Cardiac fibroblast (primary cell): ENCODE measurements around the gene PRDM2.

Source experiments
- DNase-seq, 2 donors: peaks; one replicate each; pipeline versions ENCODE4 v3.0.0 to v3.0.0-alpha.2; 2010; ENCODE audit warnings: low read depth in 2 of 2
- H3K4me3 ChIP-seq, 2 donors: replicated peaks in 1 of 2; 1 replicate in 1 of 2; 2 replicates in 1 of 2; pipeline ENCODE4 v1.5.1; 2011; ENCODE audit warnings: low read depth in 2 of 2, low read length in 2 of 2, mild to moderate bottlenecking in 2 of 2, moderate library complexity in 1 of 2
- TF ChIP-seq, protein P1 (sequence below): IDR thresholded peaks from one replicate; pipeline ENCODE4 v1.5.1; 2011; ENCODE audit warnings: low read depth, mild to moderate bottlenecking, low read length, inconsistent platforms

PRDM2 gene

DNA sequence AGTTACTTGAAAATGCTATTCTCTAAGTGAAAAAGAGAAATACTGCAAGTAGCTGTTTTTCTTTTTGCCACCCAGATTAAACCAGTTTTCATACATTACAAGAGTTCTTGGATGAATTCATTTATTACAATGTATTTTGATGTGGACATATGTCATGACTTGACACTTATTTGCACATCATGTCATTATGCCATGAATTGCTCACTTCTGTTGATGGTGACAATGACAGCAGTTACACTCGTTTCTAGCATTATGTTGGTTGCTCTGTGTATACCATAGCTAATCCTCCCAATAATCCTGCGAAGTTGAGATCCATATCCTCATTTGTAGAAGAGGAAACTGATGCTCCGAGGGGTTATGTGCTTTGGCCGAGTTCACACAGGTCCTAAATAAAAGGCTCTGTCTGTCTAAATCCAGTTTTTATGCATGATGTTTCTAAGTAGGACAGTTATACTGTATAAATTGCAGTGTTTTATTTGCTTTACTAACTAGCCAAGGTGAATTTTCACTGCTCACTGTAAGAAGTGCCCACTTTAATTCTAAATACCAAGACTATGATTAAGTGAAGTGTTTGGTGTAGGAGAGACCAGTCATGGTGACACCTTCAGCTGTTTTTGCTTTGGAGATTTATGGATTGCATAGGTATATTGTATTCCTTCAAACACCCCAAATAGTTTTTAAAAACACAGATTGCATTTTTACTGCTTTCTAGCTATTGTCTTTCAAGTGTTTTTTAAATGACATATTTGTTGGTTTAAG, 56.7 kb downstream of the PRDM2 start:
- TF ChIP-seq, protein P1, sequence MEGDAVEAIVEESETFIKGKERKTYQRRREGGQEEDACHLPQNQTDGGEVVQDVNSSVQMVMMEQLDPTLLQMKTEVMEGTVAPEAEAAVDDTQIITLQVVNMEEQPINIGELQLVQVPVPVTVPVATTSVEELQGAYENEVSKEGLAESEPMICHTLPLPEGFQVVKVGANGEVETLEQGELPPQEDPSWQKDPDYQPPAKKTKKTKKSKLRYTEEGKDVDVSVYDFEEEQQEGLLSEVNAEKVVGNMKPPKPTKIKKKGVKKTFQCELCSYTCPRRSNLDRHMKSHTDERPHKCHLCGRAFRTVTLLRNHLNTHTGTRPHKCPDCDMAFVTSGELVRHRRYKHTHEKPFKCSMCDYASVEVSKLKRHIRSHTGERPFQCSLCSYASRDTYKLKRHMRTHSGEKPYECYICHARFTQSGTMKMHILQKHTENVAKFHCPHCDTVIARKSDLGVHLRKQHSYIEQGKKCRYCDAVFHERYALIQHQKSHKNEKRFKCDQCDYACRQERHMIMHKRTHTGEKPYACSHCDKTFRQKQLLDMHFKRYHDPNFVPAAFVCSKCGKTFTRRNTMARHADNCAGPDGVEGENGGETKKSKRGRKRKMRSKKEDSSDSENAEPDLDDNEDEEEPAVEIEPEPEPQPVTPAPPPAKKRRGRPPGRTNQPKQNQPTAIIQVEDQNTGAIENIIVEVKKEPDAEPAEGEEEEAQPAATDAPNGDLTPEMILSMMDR = no peak

DNA sequence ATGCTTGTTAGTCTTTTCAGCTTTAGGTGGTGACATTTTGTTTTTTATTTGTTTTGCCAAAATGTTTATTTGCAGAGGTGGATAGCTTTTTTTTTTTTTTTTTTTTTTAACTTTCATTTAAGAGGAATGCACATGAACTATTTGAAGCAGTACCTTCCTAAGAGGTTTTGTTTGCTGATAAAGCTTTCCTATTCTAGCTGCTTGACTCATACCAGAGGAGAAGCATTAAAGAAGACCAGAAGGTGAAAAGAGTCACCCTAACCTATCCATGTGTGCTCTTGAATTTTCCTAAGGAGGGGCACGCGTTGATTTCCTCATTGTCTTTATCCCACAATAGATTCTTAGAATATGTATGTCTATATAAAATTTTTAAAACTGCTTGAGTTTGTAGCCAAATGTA, 57.7 kb downstream of the PRDM2 start:
- DNase-seq = no peak
- H3K4me3 ChIP-seq = no peak overlapping the region
- TF ChIP-seq, protein P1 = no peak

More for the DNA sequence above, 56.7 kb downstream of the PRDM2 start:
- no peak overlapping the region for H3K4me3 ChIP-seq
- DNase-seq = no peak

DNA sequence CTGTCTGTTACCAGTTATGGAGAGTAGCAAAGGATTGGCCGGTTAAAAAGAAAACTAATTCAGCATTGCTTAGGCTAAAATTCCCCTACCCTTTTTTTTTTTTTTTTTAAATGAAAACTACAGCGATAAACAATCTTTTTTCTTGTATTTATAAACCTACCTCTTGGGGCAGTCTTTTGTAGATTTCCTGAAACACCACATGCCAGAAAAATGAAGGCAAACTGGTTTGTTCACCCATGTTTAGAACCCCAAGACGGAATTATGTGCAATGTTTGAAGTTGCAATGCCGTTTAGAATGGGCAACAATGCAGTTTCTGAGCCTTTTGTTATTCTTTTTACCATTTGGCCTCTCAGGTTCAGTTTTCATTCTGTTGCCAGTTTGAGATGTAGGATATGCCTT, 59.1 kb downstream of the PRDM2 start:
- no peak for DNase-seq
- H3K4me3 ChIP-seq = no peak overlapping the region
- TF ChIP-seq, protein P1 = no peak

DNA sequence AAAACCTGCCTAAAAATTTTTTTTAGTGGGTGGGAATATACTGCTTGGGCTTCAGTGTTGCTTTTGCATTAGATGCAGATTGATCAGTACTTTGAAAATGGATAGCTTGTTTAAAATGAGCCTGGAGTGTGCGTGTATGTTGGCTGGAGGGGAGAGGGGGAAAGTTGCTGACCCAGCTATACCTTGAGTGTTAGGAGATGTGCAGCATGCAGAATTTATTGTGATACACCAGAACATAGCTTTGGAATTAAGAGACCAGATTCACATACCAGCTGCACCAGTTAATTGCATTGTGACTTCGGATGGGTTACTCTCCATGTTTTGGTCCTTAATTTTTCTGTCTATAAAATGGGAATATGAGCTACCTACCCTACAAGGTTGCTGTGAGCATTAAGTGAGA, 60.4 kb downstream of the PRDM2 start:
- DNase-seq = no peak
- TF ChIP-seq, protein P1 = no peak
- no peak overlapping the region for H3K4me3 ChIP-seq

GRCh38 chr1:13760921-13761320, 60.9 kb downstream of the PRDM2 start:
- H3K4me3 ChIP-seq = no peak overlapping the region
- DNase-seq = no peak
- TF ChIP-seq, protein P1 = no peak

GRCh38 chr1:13761883-13762282, 61.9 kb downstream of the PRDM2 start:
- H3K4me3 ChIP-seq = no peak overlapping the region
- TF ChIP-seq, protein P1 = no peak
- no peak for DNase-seq

- no peak for DNase-seq
- H3K4me3 ChIP-seq = no peak overlapping the region
- TF ChIP-seq, protein P1 = no peak
Measured at GRCh38 chr1:13762642-13763041, 62.7 kb downstream of the PRDM2 start.
